Spleen (tissue), 7 donors: ENCODE data around the gene TWF1.

Source experiments
- CTCF ChIP-seq, 11 experiments: fragments of 200-600 bp in 7 of 11; fragments of 450-650 bp in 4 of 11; sonication (generic) in 4 of 11; IDR thresholded peaks in 8 of 11; conservative IDR thresholded peaks in 3 of 11; 1 replicate in 7 of 11; 2 replicates in 4 of 11; pipeline versions ENCODE4 v1.4.0 to v1.8.0; 2016 to 2021; ENCODE audit warnings: antibody characterized with exemption in 11 of 11, inconsistent platforms in 4 of 11, mild to moderate bottlenecking in 1 of 11
- POLR2A ChIP-seq, 3 donors: fragments of 450-650 bp; IDR thresholded peaks; one replicate each; pipeline ENCODE4 v1.5.1; 2017; ENCODE audit warnings: antibody characterized with exemption in 3 of 3, mild to moderate bottlenecking in 1 of 3
- POLR2AphosphoS5 ChIP-seq, 3 donors: sonication (generic); formaldehyde crosslinking; IDR thresholded peaks; one replicate each; pipeline ENCODE4 v1.5.1; 2017; ENCODE audit warnings: antibody characterized with exemption in 3 of 3
- donor health status: DM: no; HTN: no; CAD: no; lungs with moderate emphysema.
- donor health status: DM: no; HTN: no; CAD: no.
- donor health status: DM: no; HTN: no; CAD: no.

GRCh38 chr12:43766291-43766690, 39.8 kb downstream of the TWF1 start:
- TF ChIP-seq CTCF (IDR thresholded peaks at IDR 0.05 in 8 of 11, conservative IDR thresholded peaks at IDR 0.05 in 3 of 11), result no peak
- TF ChIP-seq POLR2A (IDR thresholded peaks at IDR 0.05), result no peak
- TF ChIP-seq POLR2AphosphoS5 (IDR thresholded peaks at IDR 0.05), result no peak
